WI38 (cell line): ENCODE measurements around the gene IFNG-AS1.
A peak's percentile ranks its signal among the peaks of the same experiment; 100 is the strongest.

Experiments
- H3K4me3 ChIP-seq: 2 replicates; pipeline ENCODE4 v1.5.1; 2011; ENCODE audit warnings: low read depth, mild to moderate bottlenecking, control low read depth, low read length
- CTCF ChIP-seq: IDR thresholded peaks from 2 replicates; pipeline ENCODE4 v1.5.1; 2012; ENCODE audit warnings: low read depth, mild to moderate bottlenecking, control low read depth, low read length

The IFNG-AS1 gene

GRCh38 chr12:68048648-68049297 lies 59.5 kb downstream of the IFNG-AS1 start:
- TF ChIP-seq CTCF, result no peak
- H3K4me3 ChIP-seq, result no peak overlapping the region

- TF ChIP-seq CTCF, result no peak
- H3K4me3 ChIP-seq, result no peak overlapping the region
Measured at GRCh38 chr12:68056300-68056699, 67.1 kb downstream of the IFNG-AS1 start.

- no peak for TF ChIP-seq CTCF
- no peak overlapping the region for H3K4me3 ChIP-seq
Measured at GRCh38 chr12:68063900-68064590, 74.8 kb downstream of the IFNG-AS1 start.

GRCh38 chr12:68065163-68065562 lies 75.9 kb downstream of the IFNG-AS1 start:
- no peak for TF ChIP-seq CTCF

GRCh38 chr12:68065687-68066086 lies 76.4 kb downstream of the IFNG-AS1 start:
- TF ChIP-seq CTCF, result no peak
- H3K4me3 ChIP-seq, result no peak overlapping the region

More at GRCh38 chr12:68065163-68065562, 75.9 kb downstream of the IFNG-AS1 start:
- no peak overlapping the region for H3K4me3 ChIP-seq

- TF ChIP-seq CTCF, result peak; percentile 32
- H3K4me3 ChIP-seq, result no peak overlapping the region
Measured at GRCh38 chr12:68067762-68068376, 78.6 kb downstream of the IFNG-AS1 start.

- no peak for TF ChIP-seq CTCF
- H3K4me3 ChIP-seq, result no peak overlapping the region
Measured at GRCh38 chr12:68069275-68069674, 80.0 kb downstream of the IFNG-AS1 start.
